HEK293 (cell line): ENCODE data around the gene COL8A1.

Source experiments
- CTCF ChIA-PET: fragments of 350-600 bp; formaldehyde crosslinking; extraction: SDS; loops from one replicate; lab custom pipeline; 2021; ENCODE audit warnings: antibody characterized with exemption; lab: Yijun Ruan, JAX
- POLR2A ChIA-PET: fragments of 300-600 bp; formaldehyde crosslinking; extraction: SDS; loops from one replicate; lab custom pipeline; 2020; ENCODE audit warnings: antibody characterized with exemption, inconsistent platforms; lab: Yijun Ruan, JAX
- H3K27ac ChIP-seq: fragments of 200-500 bp; sonication (Bioruptor generic); 2 replicates; pipeline ENCODE4 v1.5.1; 2014; ENCODE audit warnings: low read depth, low read length, control low read depth, inconsistent platforms; ENCODE audit errors: extremely low read depth
- H3K36me3 ChIP-seq, 2 experiments: fragments of 200-500 bp in 1 of 2; sonication (Bioruptor generic) in 1 of 2; 1 replicate in 1 of 2; 2 replicates in 1 of 2; pipeline ENCODE4 v1.5.1; 2014 to 2017; ENCODE audit warnings: inconsistent platforms in 2 of 2, low read length in 2 of 2; ENCODE audit not compliant: control insufficient read depth in 2 of 2, insufficient read depth in 1 of 2
- H3K4me1 ChIP-seq: fragments of 200-500 bp; sonication (Bioruptor generic); 2 replicates; pipeline ENCODE4 v1.5.1; 2014; ENCODE audit warnings: mild to moderate bottlenecking, low read length, inconsistent platforms; ENCODE audit not compliant: control insufficient read depth, insufficient read depth
- H3K4me3 ChIP-seq: 2 replicates; pipeline ENCODE4 v1.5.1; 2011; ENCODE audit warnings: low read depth, mild to moderate bottlenecking, control low read depth, low read length, moderate library complexity
- H3K9me3 ChIP-seq: fragments of 200-500 bp; sonication (Bioruptor generic); 2 replicates; pipeline ENCODE4 v1.5.1; 2014; ENCODE audit warnings: low read depth, low read length, inconsistent platforms; ENCODE audit not compliant: control insufficient read depth, insufficient read depth
- SP7 ChIP-seq: fragments of 450-650 bp; formaldehyde crosslinking; IDR thresholded peaks from 2 replicates; pipeline ENCODE4 v1.5.1; 2016; ENCODE audit warnings: missing biosample characterization, missing genetic modification characterization
- ZBTB17 ChIP-seq: fragments of 450-650 bp; formaldehyde crosslinking; IDR thresholded peaks from 2 replicates; pipeline ENCODE4 v1.5.1; 2016; ENCODE audit warnings: missing biosample characterization, missing genetic modification characterization
- ZBTB20 ChIP-seq: fragments of 450-650 bp; formaldehyde crosslinking; IDR thresholded peaks from 2 replicates; pipeline ENCODE4 v1.5.1; 2016; ENCODE audit warnings: missing biosample characterization, missing genetic modification characterization
- ZNF132 ChIP-seq: fragments of 450-650 bp; formaldehyde crosslinking; IDR thresholded peaks from 2 replicates; pipeline ENCODE4 v1.5.1; 2017; ENCODE audit warnings: missing biosample characterization, missing genetic modification characterization, borderline replicate concordance
- ZNF211 ChIP-seq: fragments of 450-650 bp; formaldehyde crosslinking; IDR thresholded peaks from 2 replicates; pipeline ENCODE4 v1.5.1; 2016; ENCODE audit warnings: low read depth, missing biosample characterization, missing genetic modification characterization
- ZNF335 ChIP-seq: fragments of 450-650 bp; formaldehyde crosslinking; conservative IDR thresholded peaks from 2 replicates; pipeline ENCODE4 v1.5.1; 2016; ENCODE audit warnings: missing biosample characterization, missing genetic modification characterization
- ZNF366 ChIP-seq: fragments of 450-650 bp; formaldehyde crosslinking; conservative IDR thresholded peaks from 2 replicates; pipeline ENCODE4 v1.5.1; 2016; ENCODE audit warnings: missing biosample characterization, missing genetic modification characterization
- ZNF423 ChIP-seq: fragments of 450-650 bp; formaldehyde crosslinking; IDR thresholded peaks from 2 replicates; pipeline ENCODE4 v1.5.1; 2016; ENCODE audit warnings: missing biosample characterization, missing genetic modification characterization
- ZNF561 ChIP-seq: fragments of 450-650 bp; IDR thresholded peaks from 2 replicates; pipeline ENCODE4 v1.5.1; 2018; ENCODE audit warnings: missing biosample characterization, missing genetic modification characterization, borderline replicate concordance
- ZNF600 ChIP-seq: fragments of 450-650 bp; formaldehyde crosslinking; IDR thresholded peaks from 2 replicates; pipeline ENCODE4 v1.5.1; 2016; ENCODE audit warnings: missing biosample characterization, missing genetic modification characterization
- ZXDB ChIP-seq: fragments of 450-650 bp; formaldehyde crosslinking; IDR thresholded peaks from 2 replicates; pipeline ENCODE4 v1.5.1; 2016; ENCODE audit warnings: missing biosample characterization, missing genetic modification characterization
- TF ChIP-seq, protein P1 (sequence below): fragments of 450-650 bp; formaldehyde crosslinking; IDR thresholded peaks from 2 replicates; pipeline ENCODE4 v1.5.1; 2016; ENCODE audit warnings: missing biosample characterization, missing genetic modification characterization
- TF ChIP-seq, protein P2 (sequence below): fragments of 450-650 bp; formaldehyde crosslinking; IDR thresholded peaks from 2 replicates; pipeline ENCODE4 v1.5.1; 2016; ENCODE audit warnings: missing biosample characterization, missing genetic modification characterization
- TF ChIP-seq, protein P3 (sequence below): fragments of 450-650 bp; formaldehyde crosslinking; IDR thresholded peaks from 2 replicates; pipeline ENCODE4 v1.5.0; 2017; ENCODE audit warnings: missing biosample characterization, missing genetic modification characterization, borderline replicate concordance
- TF ChIP-seq, protein P4 (sequence below): fragments of 450-650 bp; formaldehyde crosslinking; IDR thresholded peaks from 2 replicates; pipeline ENCODE4 v1.5.1; 2017; ENCODE audit warnings: missing biosample characterization, missing genetic modification characterization
- TF ChIP-seq, protein P5 (sequence below): fragments of 450-650 bp; formaldehyde crosslinking; IDR thresholded peaks from 2 replicates; pipeline ENCODE4 v1.5.1; 2016; ENCODE audit warnings: missing biosample characterization, missing genetic modification characterization
- TF ChIP-seq, protein P6 (sequence below): fragments of 450-650 bp; formaldehyde crosslinking; IDR thresholded peaks from 2 replicates; pipeline ENCODE4 v1.5.1; 2016; ENCODE audit warnings: missing biosample characterization, missing genetic modification characterization

COL8A1 gene

DNA sequence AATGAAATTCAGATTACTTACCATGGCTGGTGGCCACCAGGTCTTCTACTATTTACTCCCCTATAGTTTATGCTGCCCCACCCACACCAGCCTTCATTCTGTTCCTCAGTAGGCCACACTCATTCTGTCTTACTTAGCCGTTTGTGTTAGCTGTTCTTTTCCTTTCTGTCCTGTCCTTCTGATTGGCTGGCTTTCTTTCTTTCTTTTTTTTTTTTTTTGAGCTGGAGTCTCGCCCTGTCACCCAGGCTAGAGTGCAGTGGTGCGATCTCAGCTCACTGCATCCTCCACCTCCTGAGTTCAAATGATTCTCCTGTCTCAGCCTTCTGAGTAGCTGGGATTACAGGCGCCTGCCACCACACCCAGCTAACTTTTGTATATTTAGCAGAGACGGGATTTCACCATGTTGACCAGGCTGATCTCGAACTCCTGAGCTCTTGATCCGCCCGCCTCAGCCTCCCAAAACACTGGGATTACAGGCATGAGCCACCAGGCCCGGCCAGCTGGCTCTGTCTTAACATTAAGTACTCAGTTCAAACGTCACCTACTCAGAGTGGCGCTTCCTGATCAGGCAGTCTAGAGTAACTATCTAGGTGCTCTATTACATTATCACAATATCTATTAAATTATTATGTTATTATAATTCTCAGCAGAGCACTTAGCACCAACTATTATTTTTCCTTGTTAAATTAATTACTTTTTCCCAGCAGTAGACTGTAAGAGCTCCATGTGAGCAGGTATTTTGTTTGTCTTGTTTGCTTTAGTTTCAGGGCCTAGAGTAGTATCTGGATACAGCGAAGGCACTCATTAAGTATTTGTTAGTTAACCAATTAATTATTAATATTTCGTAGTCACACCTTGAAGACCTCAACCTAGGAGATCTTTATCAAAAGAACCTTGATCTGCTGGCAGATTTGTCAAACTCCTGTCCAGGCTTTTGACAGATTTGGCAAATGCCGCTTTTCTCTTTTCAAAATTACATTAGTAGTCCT is 185.6 kb downstream of the COL8A1 start:
- Histone ChIP-seq H3K4me1 (peaks cover 10% of the 10 kb centered on the region; the same call in 1 of the 2 replicates), H3K27ac (no peak overlapping the region), H3K36me3 (peaks cover 0 to 2% of the 10 kb centered on the region in 2 experiments; a peak in 1 of 3 replicates), H3K4me3 (no peak overlapping the region), H3K9me3 (no peaks in the 10 kb centered on the region)
- POLR2A ChIA-PET, result interaction anchor here (0.6 kb wide), 2 partner anchors 12 to 440 kb away, joined by 4 to 7 read pairs; no protein-coding TSS in a partner anchor
- CTCF ChIA-PET, result interaction anchor here (0.6 to 2.3 kb wide), 2 partner anchors 8 to 223 kb away, joined by 5 to 11 read pairs; no protein-coding TSS in a partner anchor
- peak; percentile 57; the same call in 1 of the 2 replicates for TF ChIP-seq ZBTB20 (tag by site-specific recombination)
- peak; percentile 82 for TF ChIP-seq ZBTB17
- TF ChIP-seq ZNF423 (tag by site-specific recombination), result no peak
- TF ChIP-seq ZNF600 (tag by site-specific recombination), result 0 out of 2 replicates have a peak, but pooled peaks have one; percentile 32
- TF ChIP-seq, protein P1, sequence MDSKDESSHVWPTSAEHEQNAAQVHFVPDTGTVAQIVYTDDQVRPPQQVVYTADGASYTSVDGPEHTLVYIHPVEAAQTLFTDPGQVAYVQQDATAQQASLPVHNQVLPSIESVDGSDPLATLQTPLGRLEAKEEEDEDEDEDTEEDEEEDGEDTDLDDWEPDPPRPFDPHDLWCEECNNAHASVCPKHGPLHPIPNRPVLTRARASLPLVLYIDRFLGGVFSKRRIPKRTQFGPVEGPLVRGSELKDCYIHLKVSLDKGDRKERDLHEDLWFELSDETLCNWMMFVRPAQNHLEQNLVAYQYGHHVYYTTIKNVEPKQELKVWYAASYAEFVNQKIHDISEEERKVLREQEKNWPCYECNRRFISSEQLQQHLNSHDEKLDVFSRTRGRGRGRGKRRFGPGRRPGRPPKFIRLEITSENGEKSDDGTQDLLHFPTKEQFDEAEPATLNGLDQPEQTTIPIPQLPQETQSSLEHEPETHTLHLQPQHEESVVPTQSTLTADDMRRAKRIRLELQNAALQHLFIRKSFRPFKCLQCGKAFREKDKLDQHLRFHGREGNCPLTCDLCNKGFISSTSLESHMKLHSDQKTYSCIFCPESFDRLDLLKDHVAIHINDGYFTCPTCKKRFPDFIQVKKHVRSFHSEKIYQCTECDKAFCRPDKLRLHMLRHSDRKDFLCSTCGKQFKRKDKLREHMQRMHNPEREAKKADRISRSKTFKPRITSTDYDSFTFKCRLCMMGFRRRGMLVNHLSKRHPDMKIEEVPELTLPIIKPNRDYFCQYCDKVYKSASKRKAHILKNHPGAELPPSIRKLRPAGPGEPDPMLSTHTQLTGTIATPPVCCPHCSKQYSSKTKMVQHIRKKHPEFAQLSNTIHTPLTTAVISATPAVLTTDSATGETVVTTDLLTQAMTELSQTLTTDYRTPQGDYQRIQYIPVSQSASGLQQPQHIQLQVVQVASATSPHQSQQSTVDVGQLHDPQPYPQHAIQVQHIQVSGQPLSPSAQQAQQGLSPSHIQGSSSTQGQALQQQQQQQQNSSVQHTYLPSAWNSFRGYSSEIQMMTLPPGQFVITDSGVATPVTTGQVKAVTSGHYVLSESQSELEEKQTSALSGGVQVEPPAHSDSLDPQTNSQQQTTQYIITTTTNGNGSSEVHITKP, result peak; percentile 73
- TF ChIP-seq, protein P2, sequence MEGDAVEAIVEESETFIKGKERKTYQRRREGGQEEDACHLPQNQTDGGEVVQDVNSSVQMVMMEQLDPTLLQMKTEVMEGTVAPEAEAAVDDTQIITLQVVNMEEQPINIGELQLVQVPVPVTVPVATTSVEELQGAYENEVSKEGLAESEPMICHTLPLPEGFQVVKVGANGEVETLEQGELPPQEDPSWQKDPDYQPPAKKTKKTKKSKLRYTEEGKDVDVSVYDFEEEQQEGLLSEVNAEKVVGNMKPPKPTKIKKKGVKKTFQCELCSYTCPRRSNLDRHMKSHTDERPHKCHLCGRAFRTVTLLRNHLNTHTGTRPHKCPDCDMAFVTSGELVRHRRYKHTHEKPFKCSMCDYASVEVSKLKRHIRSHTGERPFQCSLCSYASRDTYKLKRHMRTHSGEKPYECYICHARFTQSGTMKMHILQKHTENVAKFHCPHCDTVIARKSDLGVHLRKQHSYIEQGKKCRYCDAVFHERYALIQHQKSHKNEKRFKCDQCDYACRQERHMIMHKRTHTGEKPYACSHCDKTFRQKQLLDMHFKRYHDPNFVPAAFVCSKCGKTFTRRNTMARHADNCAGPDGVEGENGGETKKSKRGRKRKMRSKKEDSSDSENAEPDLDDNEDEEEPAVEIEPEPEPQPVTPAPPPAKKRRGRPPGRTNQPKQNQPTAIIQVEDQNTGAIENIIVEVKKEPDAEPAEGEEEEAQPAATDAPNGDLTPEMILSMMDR (tag by site-specific recombination), result no peak
- TF ChIP-seq, protein P3, sequence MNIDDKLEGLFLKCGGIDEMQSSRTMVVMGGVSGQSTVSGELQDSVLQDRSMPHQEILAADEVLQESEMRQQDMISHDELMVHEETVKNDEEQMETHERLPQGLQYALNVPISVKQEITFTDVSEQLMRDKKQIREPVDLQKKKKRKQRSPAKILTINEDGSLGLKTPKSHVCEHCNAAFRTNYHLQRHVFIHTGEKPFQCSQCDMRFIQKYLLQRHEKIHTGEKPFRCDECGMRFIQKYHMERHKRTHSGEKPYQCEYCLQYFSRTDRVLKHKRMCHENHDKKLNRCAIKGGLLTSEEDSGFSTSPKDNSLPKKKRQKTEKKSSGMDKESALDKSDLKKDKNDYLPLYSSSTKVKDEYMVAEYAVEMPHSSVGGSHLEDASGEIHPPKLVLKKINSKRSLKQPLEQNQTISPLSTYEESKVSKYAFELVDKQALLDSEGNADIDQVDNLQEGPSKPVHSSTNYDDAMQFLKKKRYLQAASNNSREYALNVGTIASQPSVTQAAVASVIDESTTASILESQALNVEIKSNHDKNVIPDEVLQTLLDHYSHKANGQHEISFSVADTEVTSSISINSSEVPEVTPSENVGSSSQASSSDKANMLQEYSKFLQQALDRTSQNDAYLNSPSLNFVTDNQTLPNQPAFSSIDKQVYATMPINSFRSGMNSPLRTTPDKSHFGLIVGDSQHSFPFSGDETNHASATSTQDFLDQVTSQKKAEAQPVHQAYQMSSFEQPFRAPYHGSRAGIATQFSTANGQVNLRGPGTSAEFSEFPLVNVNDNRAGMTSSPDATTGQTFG (tag by site-specific recombination), result no peak
- TF ChIP-seq ZNF335 (tag by site-specific recombination), result 0 out of 2 replicates have a peak, but pooled peaks have one; percentile 14

DNA sequence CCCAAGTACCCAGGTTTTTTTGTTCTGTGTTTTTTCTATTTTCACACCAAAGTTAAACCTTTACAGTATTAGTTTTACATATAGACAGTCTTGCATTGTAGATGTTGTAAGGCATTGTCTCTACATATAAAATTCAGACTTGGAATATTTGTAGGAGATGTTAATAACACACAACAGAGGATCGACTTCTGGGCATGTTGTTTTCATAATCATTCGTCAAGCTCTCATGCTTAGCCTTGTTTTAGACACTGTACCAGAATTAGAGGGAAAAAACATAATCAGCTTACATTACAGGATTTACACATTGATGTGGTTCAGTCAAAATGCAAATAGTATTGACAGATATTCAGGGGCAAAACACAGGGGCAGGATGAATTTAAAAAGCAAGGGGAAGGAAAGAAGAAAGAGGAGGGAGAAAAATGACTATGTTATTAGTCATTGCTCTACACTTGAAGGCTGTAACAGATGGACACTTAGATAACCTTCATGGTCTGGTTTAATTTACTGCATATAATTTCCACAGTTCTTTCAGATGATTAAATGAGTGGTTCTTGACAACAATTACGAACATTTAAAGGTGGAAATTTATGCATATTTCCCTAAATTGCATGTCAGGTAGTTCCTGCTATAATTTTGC is 186.7 kb downstream of the COL8A1 start:
- no peak overlapping the region for H3K27ac ChIP-seq
- TF ChIP-seq ZNF366 (tag by site-specific recombination) (peak; percentile 49; the same call in 1 of the 2 replicates), ZNF561 (no peak), ZNF211 (no peak), ZXDB (no peak), SP7 (tag by site-specific recombination) (peak; percentile 59), ZNF132 (tag by site-specific recombination) (no peak)
- TF ChIP-seq, protein P4, sequence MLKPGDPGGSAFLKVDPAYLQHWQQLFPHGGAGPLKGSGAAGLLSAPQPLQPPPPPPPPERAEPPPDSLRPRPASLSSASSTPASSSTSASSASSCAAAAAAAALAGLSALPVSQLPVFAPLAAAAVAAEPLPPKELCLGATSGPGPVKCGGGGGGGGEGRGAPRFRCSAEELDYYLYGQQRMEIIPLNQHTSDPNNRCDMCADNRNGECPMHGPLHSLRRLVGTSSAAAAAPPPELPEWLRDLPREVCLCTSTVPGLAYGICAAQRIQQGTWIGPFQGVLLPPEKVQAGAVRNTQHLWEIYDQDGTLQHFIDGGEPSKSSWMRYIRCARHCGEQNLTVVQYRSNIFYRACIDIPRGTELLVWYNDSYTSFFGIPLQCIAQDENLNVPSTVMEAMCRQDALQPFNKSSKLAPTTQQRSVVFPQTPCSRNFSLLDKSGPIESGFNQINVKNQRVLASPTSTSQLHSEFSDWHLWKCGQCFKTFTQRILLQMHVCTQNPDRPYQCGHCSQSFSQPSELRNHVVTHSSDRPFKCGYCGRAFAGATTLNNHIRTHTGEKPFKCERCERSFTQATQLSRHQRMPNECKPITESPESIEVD, result peak; percentile 33; the same call in 1 of the 2 replicates
- TF ChIP-seq, protein P5, sequence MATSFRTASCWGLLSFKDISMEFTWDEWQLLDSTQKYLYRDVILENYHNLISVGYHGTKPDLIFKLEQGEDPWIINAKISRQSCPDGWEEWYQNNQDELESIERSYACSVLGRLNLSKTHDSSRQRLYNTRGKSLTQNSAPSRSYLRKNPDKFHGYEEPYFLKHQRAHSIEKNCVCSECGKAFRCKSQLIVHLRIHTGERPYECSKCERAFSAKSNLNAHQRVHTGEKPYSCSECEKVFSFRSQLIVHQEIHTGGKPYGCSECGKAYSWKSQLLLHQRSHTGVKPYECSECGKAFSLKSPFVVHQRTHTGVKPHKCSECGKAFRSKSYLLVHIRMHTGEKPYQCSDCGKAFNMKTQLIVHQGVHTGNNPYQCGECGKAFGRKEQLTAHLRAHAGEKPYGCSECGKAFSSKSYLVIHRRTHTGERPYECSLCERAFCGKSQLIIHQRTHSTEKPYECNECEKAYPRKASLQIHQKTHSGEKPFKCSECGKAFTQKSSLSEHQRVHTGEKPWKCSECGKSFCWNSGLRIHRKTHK (tag by site-specific recombination), result no peak
- TF ChIP-seq, protein P6, sequence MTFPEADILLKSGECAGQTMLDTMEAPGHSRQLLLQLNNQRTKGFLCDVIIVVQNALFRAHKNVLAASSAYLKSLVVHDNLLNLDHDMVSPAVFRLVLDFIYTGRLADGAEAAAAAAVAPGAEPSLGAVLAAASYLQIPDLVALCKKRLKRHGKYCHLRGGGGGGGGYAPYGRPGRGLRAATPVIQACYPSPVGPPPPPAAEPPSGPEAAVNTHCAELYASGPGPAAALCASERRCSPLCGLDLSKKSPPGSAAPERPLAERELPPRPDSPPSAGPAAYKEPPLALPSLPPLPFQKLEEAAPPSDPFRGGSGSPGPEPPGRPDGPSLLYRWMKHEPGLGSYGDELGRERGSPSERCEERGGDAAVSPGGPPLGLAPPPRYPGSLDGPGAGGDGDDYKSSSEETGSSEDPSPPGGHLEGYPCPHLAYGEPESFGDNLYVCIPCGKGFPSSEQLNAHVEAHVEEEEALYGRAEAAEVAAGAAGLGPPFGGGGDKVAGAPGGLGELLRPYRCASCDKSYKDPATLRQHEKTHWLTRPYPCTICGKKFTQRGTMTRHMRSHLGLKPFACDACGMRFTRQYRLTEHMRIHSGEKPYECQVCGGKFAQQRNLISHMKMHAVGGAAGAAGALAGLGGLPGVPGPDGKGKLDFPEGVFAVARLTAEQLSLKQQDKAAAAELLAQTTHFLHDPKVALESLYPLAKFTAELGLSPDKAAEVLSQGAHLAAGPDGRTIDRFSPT (tag by site-specific recombination), result peak; percentile 24; the same call in 1 of the 2 replicates

More for the DNA sequence above, 186.7 kb downstream of the COL8A1 start:
- peaks cover 10% of the 10 kb centered on the region; the same call in 1 of the 2 replicates for H3K4me1 ChIP-seq
- ChIA-PET CTCF (no interaction called here), POLR2A (no interaction called here)
- peaks cover 0 to 2% of the 10 kb centered on the region in 2 experiments; a peak in 1 of 3 replicates for H3K36me3 ChIP-seq
- H3K9me3 ChIP-seq, result no peaks in the 10 kb centered on the region
- H3K4me3 ChIP-seq, result no peak overlapping the region
